Neuronal stem cell (in vitro differentiated cells): ENCODE measurements around the gene ZNF778.
"Not testable (repeated sequence)": the region's sequence is repeated elsewhere in the genome, so short reads cannot be mapped to it uniquely, and the experiment has no call there.

Source experiments
- DNase-seq: peaks from one replicate; pipeline ENCODE4 v3.0.0-alpha.2; 2013; ENCODE audit warnings: low spot score
- H2AFZ ChIP-seq: one replicate; pipeline ENCODE4 v1.6.1; 2013; ENCODE audit warnings: mild to moderate bottlenecking, low read length, inconsistent platforms
- H2AK5ac ChIP-seq: 2 replicates; pipeline ENCODE4 v1.6.1; 2013; ENCODE audit warnings: low read depth, mild to moderate bottlenecking, inconsistent platforms, low read length, moderate library complexity, mixed read lengths
- H2BK120ac ChIP-seq: 2 replicates; pipeline ENCODE4 v1.6.1; 2013; ENCODE audit warnings: low read depth, mild to moderate bottlenecking, inconsistent platforms, low read length, moderate library complexity, mixed read lengths
- H2BK12ac ChIP-seq: one replicate; pipeline ENCODE4 v1.6.1; 2013; ENCODE audit warnings: low read length, inconsistent platforms
- H2BK15ac ChIP-seq: 2 replicates; pipeline ENCODE4 v1.6.1; 2013; ENCODE audit warnings: mild to moderate bottlenecking, low read length, inconsistent platforms, mixed read lengths
- H2BK5ac ChIP-seq: one replicate; pipeline ENCODE4 v1.6.1; 2013; ENCODE audit warnings: inconsistent platforms, mild to moderate bottlenecking, low read length, moderate library complexity
- H3K14ac ChIP-seq: one replicate; pipeline ENCODE4 v1.6.1; 2013; ENCODE audit warnings: low read length, inconsistent platforms
- H3K18ac ChIP-seq: 2 replicates; pipeline ENCODE4 v1.6.1; 2013; ENCODE audit warnings: low read length, inconsistent platforms
- H3K23ac ChIP-seq: 2 replicates; pipeline ENCODE4 v1.6.1; 2013; ENCODE audit warnings: low read depth, mild to moderate bottlenecking, mixed read lengths, low read length, inconsistent platforms; ENCODE audit not compliant: poor library complexity
- H3K27ac ChIP-seq: replicated peaks from 3 replicates; pipeline ENCODE4 v1.5.1; 2013; ENCODE audit warnings: low read length, inconsistent platforms
- H3K27me3 ChIP-seq, 3 experiments: 2 replicates each; pipeline ENCODE4 v1.6.1; 2013; ENCODE audit warnings: low read length in 3 of 3, mild to moderate bottlenecking in 2 of 3, inconsistent platforms in 1 of 3, low read depth in 1 of 3, mixed read lengths in 1 of 3, moderate library complexity in 1 of 3; ENCODE audit not compliant: control insufficient read depth in 3 of 3, insufficient read depth in 3 of 3
- H3K36me3 ChIP-seq, 2 donors: replicated peaks in 1 of 2; 2 replicates each; pipeline ENCODE4 v1.6.1; 2013; ENCODE audit warnings: low read length in 2 of 2; ENCODE audit not compliant: control insufficient read depth in 2 of 2, insufficient read depth in 2 of 2
- H3K4ac ChIP-seq: 2 replicates; pipeline ENCODE4 v1.6.1; 2013; ENCODE audit warnings: inconsistent platforms, mild to moderate bottlenecking, low read length, moderate library complexity
- H3K4me1 ChIP-seq, 2 donors: 1 replicate in 1 of 2; 2 replicates in 1 of 2; pipeline ENCODE4 v1.6.1; 2013; ENCODE audit warnings: low read length in 2 of 2, low read depth in 1 of 2; ENCODE audit not compliant: control insufficient read depth in 2 of 2, insufficient read depth in 1 of 2
- H3K4me2 ChIP-seq: one replicate; pipeline ENCODE4 v1.6.1; 2013; ENCODE audit warnings: mild to moderate bottlenecking, low read length, inconsistent platforms; ENCODE audit not compliant: insufficient read depth, poor library complexity, severe bottlenecking
- H3K4me3 ChIP-seq, 2 donors: 2 replicates each; pipeline ENCODE4 v1.5.1; 2013; ENCODE audit warnings: low read length in 2 of 2, mild to moderate bottlenecking in 2 of 2, inconsistent platforms in 1 of 2, moderate library complexity in 1 of 2
- H3K79me1 ChIP-seq: one replicate; pipeline ENCODE4 v1.6.1; 2013; ENCODE audit warnings: low read depth, mild to moderate bottlenecking, inconsistent platforms, low read length, moderate library complexity
- H3K9ac ChIP-seq: one replicate; pipeline ENCODE4 v1.6.1; 2013; ENCODE audit warnings: mild to moderate bottlenecking, low read depth, low read length, inconsistent platforms; ENCODE audit not compliant: poor library complexity
- H3K9me3 ChIP-seq, 2 donors: replicated peaks in 1 of 2; 2 replicates each; pipeline versions ENCODE3 to v1.6.1; 2013; ENCODE audit warnings: low read length in 2 of 2, mild to moderate bottlenecking in 2 of 2, inconsistent platforms in 1 of 2, low read depth in 1 of 2, mixed read lengths in 1 of 2, moderate library complexity in 1 of 2; ENCODE audit not compliant: control insufficient read depth in 2 of 2, insufficient read depth in 1 of 2
- H4K8ac ChIP-seq: one replicate; pipeline ENCODE4 v1.6.1; 2013; ENCODE audit warnings: low read depth, mild to moderate bottlenecking, inconsistent platforms, low read length, moderate library complexity
- H4K91ac ChIP-seq: one replicate; pipeline ENCODE4 v1.6.1; 2013; ENCODE audit warnings: low read length, low read depth, mild to moderate bottlenecking, inconsistent platforms; ENCODE audit not compliant: poor library complexity
- WGBS, 2 donors: extraction: QIAGEN DNeasy Blood & Tissue Kit; methylation state at CpG; one replicate each; pipeline ENCODE4 v1.1.7; 2013; ENCODE audit warnings: missing lambda C conversion rate in 2 of 2, mixed read lengths in 1 of 2; ENCODE audit not compliant: insufficient read length in 2 of 2, insufficient replicate concordance in 1 of 2; ENCODE audit errors: extremely low coverage in 2 of 2; 5-methylcytosine and 5-hydroxymethylcytosine counted together

Gene ZNF778

GRCh38 chr16:89191033-89191900 lies 26.2 kb upstream of the ZNF778 start:
- Histone ChIP-seq H3K4me2 (no peak overlapping the region), H3K79me1 (peaks cover 3% of the 10 kb centered on the region), H2BK15ac (no peak overlapping the region), H3K14ac (peak overlapping the region; percentile 82), H3K4ac (peak overlapping the region; percentile 93), H3K9ac (peak overlapping the region; percentile 50), H3K9me3 (peaks cover 0 to 6% of the 10 kb centered on the region in 2 donors), H2AFZ (no peak overlapping the region), H3K4me3 (peak overlapping the region in 1 of 2 donors; percentile 71), H3K18ac (peak overlapping the region; percentile 64), H3K36me3 (no peaks in the 10 kb centered on the region), H3K4me1 (peaks cover 2 to 4% of the 10 kb centered on the region in 2 donors), H3K23ac (peak overlapping the region; percentile 89), H4K91ac (peak overlapping the region; percentile 85), H4K8ac (no peak overlapping the region), H3K27me3 (peaks cover 15 to 29% (median 28%) of the 10 kb centered on the region in 3 experiments), H2BK5ac (no peak overlapping the region), H2AK5ac (no peak overlapping the region), H2BK120ac (no peak overlapping the region), H3K27ac (no peak overlapping the region), H2BK12ac (peak overlapping the region; percentile 90)
- no CpG with 5 or more reads among the region's 44 CpGs for WGBS, 2 donors
- DNase-seq: no peak

- Histone ChIP-seq H3K4me3 (peak overlapping the region in 1 of 2 donors; percentile 28), H3K9ac (peak overlapping the region; percentile 70), H2BK120ac (no peak overlapping the region), H2BK15ac (no peak overlapping the region), H3K4me2 (peak overlapping the region; percentile 11), H3K36me3 (no peaks in the 10 kb centered on the region), H3K79me1 (peaks cover 3% of the 10 kb centered on the region), H2AFZ (peak overlapping the region; percentile 92), H3K4ac (no peak overlapping the region), H3K27me3 (peaks cover 15 to 30% (median 28%) of the 10 kb centered on the region in 3 experiments), H3K9me3 (peaks cover 0 to 6% of the 10 kb centered on the region in 2 donors), H3K4me1 (peaks cover 2 to 4% of the 10 kb centered on the region in 2 donors), H3K27ac (no peak overlapping the region), H2BK5ac (no peak overlapping the region), H2BK12ac (peak overlapping the region; percentile 16), H3K23ac (no peak overlapping the region), H4K8ac (no peak overlapping the region), H3K14ac (no peak overlapping the region), H4K91ac (no peak overlapping the region), H2AK5ac (no peak overlapping the region), H3K18ac (peak overlapping the region; percentile 80)
- no CpG with 5 or more reads among the region's 19 CpGs for whole genome bisulfite sequencing, 2 donors
- DNase-seq: no peak
Observed at GRCh38 chr16:89191901-89192185, 25.7 kb upstream of the ZNF778 start.

GRCh38 chr16:89192186-89192955 lies 25.1 kb upstream of the ZNF778 start:
- H3K4me3 ChIP-seq: peak overlapping the region; percentile 28 to 69
- H4K91ac ChIP-seq, H4K8ac ChIP-seq, H3K27ac ChIP-seq, H2AK5ac ChIP-seq, H2BK5ac ChIP-seq, H2BK15ac ChIP-seq, DNase-seq, H3K4me1 ChIP-seq, H3K36me3 ChIP-seq, H3K79me1 ChIP-seq, H3K4ac ChIP-seq, H3K9me3 ChIP-seq, H2BK120ac ChIP-seq, H3K23ac ChIP-seq: not testable (repeated sequence)
- peak overlapping the region; percentile 71 for H3K14ac ChIP-seq
- no CpG with 5 or more reads among the region's 63 CpGs for WGBS, 2 donors
- peak overlapping the region; percentile 62 for H3K4me2 ChIP-seq
- peak overlapping the region; percentile 80 for H3K18ac ChIP-seq
- peak overlapping the region; percentile 16 for H2BK12ac ChIP-seq
- H2AFZ ChIP-seq: peak overlapping the region; percentile 92
- H3K27me3 ChIP-seq: peaks cover 15 to 35% (median 28%) of the 10 kb centered on the region in 3 experiments
- peak overlapping the region; percentile 70 for H3K9ac ChIP-seq
